ENCODE measurements around the gene USP36.

GRCh38 chr17:78864117-78864516 is 23.5 kb upstream of the USP36 start:
- TF ChIP-seq CTCF (IDR thresholded peaks at IDR 0.05; ENCODE audit: insufficient read depth, low read length, poor library complexity, severe bottlenecking): no peak
- no peak for TF ChIP-seq EZH2phosphoT487 (conservative IDR thresholded peaks at IDR 0.05; ENCODE audit: low read length)

All from SU-DHL-6 (cell line).